Left ventricle myocardium inferior (tissue), 1 donor: Measurements from ENCODE around the gene NCMAP. TPM values are rescaled to one million over a fixed set of nuclear protein-coding genes. Genes with fewer than 3 reads are reported as not detected.

Source experiments
- DNase-seq: peaks from one replicate; pipeline ENCODE4 v3.0.0-alpha.2; 2020
- H3K27ac ChIP-seq: fragments of 200-600 bp; replicated peaks from 2 replicates; pipeline ENCODE4 v1.8.0; 2021
- H3K27me3 ChIP-seq: fragments of 200-600 bp; 2 replicates; pipeline ENCODE4 v1.8.0; 2021; ENCODE audit warnings: low read depth
- H3K36me3 ChIP-seq: fragments of 200-600 bp; 2 replicates; pipeline ENCODE4 v1.8.0; 2021
- H3K4me1 ChIP-seq: fragments of 200-600 bp; 2 replicates; pipeline ENCODE4 v1.8.0; 2021
- H3K4me3 ChIP-seq: fragments of 200-600 bp; 2 replicates; pipeline ENCODE4 v1.8.0; 2021; ENCODE audit warnings: mild to moderate bottlenecking, moderate library complexity
- H3K9me3 ChIP-seq: fragments of 200-600 bp; replicated peaks from 2 replicates; pipeline ENCODE4 v1.8.0; 2021
- intact Hi-C: fragments of 100-400 bp; cut with micrococcal nuclease; formaldehyde crosslinking; loops from one replicate; pipeline ENCODE4 v1.11.0; 2022
- total RNA-seq: library from RNA; stranded (reverse); fragmentation: NEBNext Ultra II Directional; extraction: Animal tissue kit (Norgen Biotek cat#: 25700); gene quantifications from one replicate; pipeline ENCODE4 v1.2.1, GENCODE V29; 2021
- TF ChIP-seq, protein P1 (sequence below): fragments of 200-600 bp; IDR thresholded peaks from 2 replicates; pipeline ENCODE4 v1.8.0; 2021; ENCODE audit warnings: antibody characterized with exemption, mild to moderate bottlenecking, borderline replicate concordance
- donor health status: DM: no; HTN: yes; CAD: no; lungs with severe emphysema.

The NCMAP gene
- total RNA-seq, 1 donor from 2014 or later = 0.11 TPM

DNA sequence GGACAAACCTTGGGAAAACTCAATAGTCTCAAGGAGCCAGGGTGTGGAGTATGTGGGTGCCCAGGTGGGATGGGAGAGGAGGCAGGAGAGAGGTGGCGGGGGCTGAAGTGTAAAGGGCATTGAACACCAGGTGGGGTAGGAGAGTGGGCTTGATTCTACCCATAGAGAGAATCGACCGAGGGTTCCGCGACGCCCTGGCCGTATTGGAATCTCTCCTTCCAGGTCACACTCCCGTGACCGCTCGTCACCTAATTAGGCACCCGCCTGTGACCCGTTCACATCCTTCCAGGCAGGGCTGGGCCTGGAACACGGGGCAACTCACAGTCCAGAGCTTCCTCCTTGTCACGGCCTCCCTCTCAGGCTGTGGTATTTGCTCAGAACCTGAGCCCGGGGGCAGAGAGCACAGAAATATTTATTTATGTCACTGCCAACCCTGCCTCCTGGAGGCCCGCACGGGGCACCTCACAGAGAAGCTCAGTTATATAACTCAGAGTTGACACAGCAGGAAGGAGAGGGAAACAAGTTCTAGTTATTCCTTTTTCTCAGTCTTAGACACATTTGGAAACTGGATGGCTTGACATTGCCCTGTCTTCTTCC lies 12.0 kb downstream of the NCMAP start:
- Histone ChIP-seq H3K36me3 (no peaks in the 10 kb centered on the region), H3K4me1 (peaks cover 3% of the 10 kb centered on the region), H3K9me3 (no peaks in the 10 kb centered on the region), H3K27me3 (no peaks in the 10 kb centered on the region), H3K27ac (peak overlapping the region; percentile 16), H3K4me3 (no peak overlapping the region)
- intact Hi-C loops = no loop called here
- no peak for DNase-seq
- TF ChIP-seq, protein P1, sequence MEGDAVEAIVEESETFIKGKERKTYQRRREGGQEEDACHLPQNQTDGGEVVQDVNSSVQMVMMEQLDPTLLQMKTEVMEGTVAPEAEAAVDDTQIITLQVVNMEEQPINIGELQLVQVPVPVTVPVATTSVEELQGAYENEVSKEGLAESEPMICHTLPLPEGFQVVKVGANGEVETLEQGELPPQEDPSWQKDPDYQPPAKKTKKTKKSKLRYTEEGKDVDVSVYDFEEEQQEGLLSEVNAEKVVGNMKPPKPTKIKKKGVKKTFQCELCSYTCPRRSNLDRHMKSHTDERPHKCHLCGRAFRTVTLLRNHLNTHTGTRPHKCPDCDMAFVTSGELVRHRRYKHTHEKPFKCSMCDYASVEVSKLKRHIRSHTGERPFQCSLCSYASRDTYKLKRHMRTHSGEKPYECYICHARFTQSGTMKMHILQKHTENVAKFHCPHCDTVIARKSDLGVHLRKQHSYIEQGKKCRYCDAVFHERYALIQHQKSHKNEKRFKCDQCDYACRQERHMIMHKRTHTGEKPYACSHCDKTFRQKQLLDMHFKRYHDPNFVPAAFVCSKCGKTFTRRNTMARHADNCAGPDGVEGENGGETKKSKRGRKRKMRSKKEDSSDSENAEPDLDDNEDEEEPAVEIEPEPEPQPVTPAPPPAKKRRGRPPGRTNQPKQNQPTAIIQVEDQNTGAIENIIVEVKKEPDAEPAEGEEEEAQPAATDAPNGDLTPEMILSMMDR = no peak

DNA sequence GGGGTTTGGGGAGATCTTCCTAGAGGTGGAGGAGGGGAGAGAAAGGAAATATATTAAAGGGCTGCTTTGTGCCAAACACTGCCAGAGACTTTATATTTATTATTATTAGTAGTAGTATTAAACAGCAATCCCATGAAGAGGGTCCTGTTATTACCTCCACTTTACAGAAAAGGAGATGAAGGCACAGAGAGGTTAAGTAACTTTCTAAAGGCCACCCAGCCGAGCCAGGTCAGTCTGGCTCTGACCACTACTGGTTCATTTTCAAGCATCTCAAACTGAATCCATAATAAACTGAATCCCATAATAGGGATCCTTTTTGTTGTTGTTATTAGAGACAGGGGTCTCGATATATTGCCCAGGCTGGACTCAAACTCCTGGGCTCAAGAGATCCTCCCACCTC lies 12.6 kb downstream of the NCMAP start:
- Histone ChIP-seq H3K4me1 (peaks cover 3% of the 10 kb centered on the region), H3K36me3 (no peaks in the 10 kb centered on the region), H3K4me3 (no peak overlapping the region), H3K27ac (no peak overlapping the region), H3K27me3 (no peaks in the 10 kb centered on the region), H3K9me3 (no peaks in the 10 kb centered on the region)
- intact Hi-C loops = no loop called here
- TF ChIP-seq, protein P1 = no peak
- DNase-seq = no peak

DNA sequence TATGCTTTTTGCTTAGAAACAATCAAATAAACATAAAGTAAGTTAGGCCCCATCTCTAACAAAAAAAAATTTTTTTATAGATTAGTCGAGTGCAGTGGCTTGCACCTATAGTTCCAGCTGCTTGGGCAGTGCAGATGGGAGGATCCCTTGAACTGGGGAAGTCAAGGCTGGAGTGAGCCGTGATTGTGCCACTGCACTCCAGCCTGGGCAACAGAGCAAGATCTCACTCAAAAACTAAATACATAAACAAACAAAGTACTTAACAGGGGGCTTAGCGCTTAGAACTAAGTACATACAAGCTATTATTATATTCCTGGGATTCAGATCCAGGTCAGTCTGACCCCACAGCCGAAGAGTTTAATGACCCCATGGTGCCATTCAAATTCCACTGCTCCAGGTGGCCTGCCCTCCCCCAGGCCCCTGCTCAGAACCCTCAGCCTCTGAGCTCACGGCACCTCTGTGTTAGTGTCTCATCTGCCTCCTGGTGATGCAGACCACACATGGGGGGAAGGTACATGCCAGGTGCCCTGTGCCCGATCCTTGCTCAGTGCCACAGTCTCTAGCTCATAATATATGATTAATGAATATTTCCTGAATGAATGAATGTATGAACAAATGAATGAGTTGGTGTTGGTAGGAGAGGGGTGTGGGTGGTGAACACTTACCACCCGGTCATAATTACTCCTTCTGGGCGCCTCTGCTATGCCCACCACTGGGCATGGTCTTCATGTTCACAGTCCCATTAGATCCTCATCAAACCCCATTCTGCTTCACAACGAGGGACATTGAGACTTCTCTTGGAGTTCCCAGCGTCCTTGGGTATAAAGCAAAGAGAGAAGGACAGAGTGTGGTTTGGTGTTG lies 14.6 kb downstream of the NCMAP start:
- peaks cover 3% of the 10 kb centered on the region for H3K4me1 ChIP-seq
- H3K27ac ChIP-seq = no peak overlapping the region
- TF ChIP-seq, protein P1 = no peak
- no peak overlapping the region for H3K4me3 ChIP-seq
- no peaks in the 10 kb centered on the region for H3K27me3 ChIP-seq
- no peak for DNase-seq
- intact Hi-C loops = no loop called here
- H3K9me3 ChIP-seq = no peaks in the 10 kb centered on the region
- H3K36me3 ChIP-seq = no peaks in the 10 kb centered on the region

DNA sequence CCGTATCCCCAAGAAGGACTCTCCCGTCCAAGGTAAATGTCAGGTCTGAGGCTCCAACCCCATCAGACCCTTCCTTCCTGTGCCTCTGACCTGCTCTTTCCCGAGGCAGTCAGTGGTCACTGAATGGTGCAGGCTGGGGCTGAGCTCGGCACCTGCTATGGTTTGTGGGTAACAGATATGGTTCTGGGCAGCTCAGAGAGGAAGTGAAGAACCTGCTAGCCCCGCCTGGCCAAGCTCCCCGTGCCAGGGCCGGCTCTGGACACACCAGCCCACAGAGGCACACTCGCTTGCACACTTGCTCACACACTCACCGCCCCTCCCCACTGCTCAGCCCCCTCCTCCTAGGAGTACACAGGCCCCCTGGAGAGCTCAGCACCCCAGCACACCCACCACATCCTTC lies 16.4 kb downstream of the NCMAP start:
- intact Hi-C loops = no loop called here
- Histone ChIP-seq H3K4me3 (no peak overlapping the region), H3K4me1 (peaks cover 6% of the 10 kb centered on the region), H3K36me3 (no peaks in the 10 kb centered on the region), H3K27ac (no peak overlapping the region), H3K9me3 (no peaks in the 10 kb centered on the region), H3K27me3 (no peaks in the 10 kb centered on the region)
- TF ChIP-seq, protein P1 = no peak
- no peak for DNase-seq

DNA sequence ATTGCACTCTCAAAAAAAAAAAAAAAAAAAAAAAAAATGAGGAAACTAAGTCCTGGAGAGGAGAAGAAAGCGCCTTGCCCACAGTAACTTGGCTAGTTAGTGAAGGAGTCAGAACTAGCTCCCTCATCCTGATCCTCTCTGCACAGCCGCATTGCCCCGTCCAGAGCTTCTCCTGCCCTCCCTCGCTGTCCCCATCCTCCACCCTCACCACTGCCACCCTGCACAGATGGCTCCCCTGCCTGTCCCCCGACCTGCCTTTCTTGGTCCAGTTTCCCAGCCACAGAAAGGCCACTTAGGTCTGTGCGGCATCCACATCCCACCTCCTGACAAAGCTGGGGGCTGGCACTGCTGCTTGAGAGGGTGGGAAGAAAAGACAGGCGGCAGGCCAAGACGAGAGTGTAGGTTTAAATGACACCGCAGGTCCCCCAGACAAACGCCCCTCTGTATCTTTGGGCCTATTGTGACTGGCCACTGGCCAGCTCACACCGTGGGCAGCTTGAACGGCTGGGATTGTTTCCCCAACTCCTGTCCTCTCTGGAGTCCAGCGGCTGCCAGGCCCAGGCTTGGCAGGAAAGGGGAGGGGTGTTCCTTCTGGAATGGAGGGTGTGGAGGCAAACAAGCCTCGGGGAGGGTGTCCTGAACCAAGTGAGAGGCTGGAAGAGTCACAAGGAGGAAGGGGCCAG lies 20.2 kb downstream of the NCMAP start:
- Histone ChIP-seq H3K27me3 (no peaks in the 10 kb centered on the region), H3K4me3 (no peak overlapping the region), H3K27ac (no peak overlapping the region), H3K4me1 (peaks cover 4% of the 10 kb centered on the region), H3K9me3 (no peaks in the 10 kb centered on the region), H3K36me3 (no peaks in the 10 kb centered on the region)
- no peak for DNase-seq
- TF ChIP-seq, protein P1 = no peak
- intact Hi-C loops = no loop called here
